ENCODE measurements around the gene TMTC2. TPM values are rescaled to one million over a fixed set of nuclear protein-coding genes. Genes with fewer than 3 reads are reported as not detected.
A peak's percentile ranks its signal among the peaks of the same experiment; 100 is the strongest.

The TMTC2 gene
- total RNA-seq, 1 donor from 2014 or later = 3.4 TPM

- Histone ChIP-seq H3K27ac (replicated peaks) (peak overlapping the region; percentile 39), H3K4me3 (no peak overlapping the region), H3K27me3 (ENCODE audit: low read depth) (no peaks in the 10 kb centered on the region), H3K36me3 (no peaks in the 10 kb centered on the region), H3K4me1 (peaks cover 5% of the 10 kb centered on the region), H3K9me3 (replicated peaks) (no peaks in the 10 kb centered on the region)
- no peak for DNase-seq
- intact Hi-C loops (cut with micrococcal nuclease) = no loop called here
- no peak for TF ChIP-seq CTCF (IDR thresholded peaks at IDR 0.05; ENCODE audit: borderline replicate concordance)
Measured at GRCh38 chr12:82714427-82714826, 27.7 kb downstream of the TMTC2 start.

GRCh38 chr12:82721726-82722125, 35.0 kb downstream of the TMTC2 start:
- no peak for DNase-seq
- intact Hi-C loops (cut with micrococcal nuclease) = no loop called here
- H3K27ac ChIP-seq (replicated peaks) = no peak overlapping the region
- TF ChIP-seq CTCF (IDR thresholded peaks at IDR 0.05; ENCODE audit: borderline replicate concordance) = no peak
- H3K9me3 ChIP-seq (replicated peaks) = no peaks in the 10 kb centered on the region
- no peaks in the 10 kb centered on the region for H3K36me3 ChIP-seq
- no peaks in the 10 kb centered on the region for H3K4me1 ChIP-seq
- H3K4me3 ChIP-seq = no peak overlapping the region
- H3K27me3 ChIP-seq (ENCODE audit: low read depth) = no peaks in the 10 kb centered on the region

GRCh38 chr12:82723093-82723492, 36.4 kb downstream of the TMTC2 start:
- no peak for DNase-seq
- H3K4me1 ChIP-seq = no peaks in the 10 kb centered on the region
- TF ChIP-seq CTCF (IDR thresholded peaks at IDR 0.05; ENCODE audit: borderline replicate concordance) = no peak
- no peak overlapping the region for H3K27ac ChIP-seq (replicated peaks)
- intact Hi-C loops (cut with micrococcal nuclease) = no loop called here
- H3K36me3 ChIP-seq = no peaks in the 10 kb centered on the region
- no peaks in the 10 kb centered on the region for H3K27me3 ChIP-seq (ENCODE audit: low read depth)
- no peak overlapping the region for H3K4me3 ChIP-seq
- H3K9me3 ChIP-seq (replicated peaks) = no peaks in the 10 kb centered on the region

- Histone ChIP-seq H3K27me3 (ENCODE audit: low read depth) (no peaks in the 10 kb centered on the region), H3K9me3 (replicated peaks) (no peaks in the 10 kb centered on the region), H3K4me1 (no peaks in the 10 kb centered on the region), H3K4me3 (no peak overlapping the region), H3K36me3 (no peaks in the 10 kb centered on the region), H3K27ac (replicated peaks) (no peak overlapping the region)
- DNase-seq = no peak
- no peak for TF ChIP-seq CTCF (IDR thresholded peaks at IDR 0.05; ENCODE audit: borderline replicate concordance)
- intact Hi-C loops (cut with micrococcal nuclease) = no loop called here
Measured at GRCh38 chr12:82723891-82724290, 37.2 kb downstream of the TMTC2 start.

GRCh38 chr12:82725741-82726140, 39.0 kb downstream of the TMTC2 start:
- Histone ChIP-seq H3K4me3 (no peak overlapping the region), H3K36me3 (no peaks in the 10 kb centered on the region), H3K27ac (replicated peaks) (no peak overlapping the region), H3K27me3 (ENCODE audit: low read depth) (no peaks in the 10 kb centered on the region), H3K4me1 (no peaks in the 10 kb centered on the region), H3K9me3 (replicated peaks) (no peaks in the 10 kb centered on the region)
- no peak for DNase-seq
- intact Hi-C loops (cut with micrococcal nuclease) = no loop called here
- TF ChIP-seq CTCF (IDR thresholded peaks at IDR 0.05; ENCODE audit: borderline replicate concordance) = no peak

GRCh38 chr12:82727886-82728285, 41.2 kb downstream of the TMTC2 start:
- no peaks in the 10 kb centered on the region for H3K36me3 ChIP-seq
- intact Hi-C loops (cut with micrococcal nuclease) = no loop called here
- no peak for TF ChIP-seq CTCF (IDR thresholded peaks at IDR 0.05; ENCODE audit: borderline replicate concordance)
- no peak overlapping the region for H3K4me3 ChIP-seq
- no peaks in the 10 kb centered on the region for H3K27me3 ChIP-seq (ENCODE audit: low read depth)
- H3K4me1 ChIP-seq = no peaks in the 10 kb centered on the region
- no peak for DNase-seq
- no peaks in the 10 kb centered on the region for H3K9me3 ChIP-seq (replicated peaks)
- H3K27ac ChIP-seq (replicated peaks) = no peak overlapping the region

All from left ventricle myocardium inferior (tissue), 1 donor.